Sigmoid colon (tissue), 3 donors: Measurements from ENCODE around the gene FRY.

Experiments
- POLR2A ChIP-seq, 2 donors: fragments of 450-650 bp; IDR thresholded peaks; one replicate each; pipeline ENCODE4 v1.6.1; 2016; ENCODE audit warnings: antibody characterized with exemption in 2 of 2, mild to moderate bottlenecking in 2 of 2, moderate library complexity in 2 of 2
- TF ChIP-seq, protein P1 (sequence below), 4 experiments: fragments of 450-650 bp in 3 of 4; fragments of 200-600 bp in 1 of 4; IDR thresholded peaks; one replicate each; pipeline ENCODE4 v1.5.1; 2016 to 2019; ENCODE audit warnings: antibody characterized with exemption in 4 of 4, mild to moderate bottlenecking in 3 of 4, moderate library complexity in 2 of 4

DNA sequence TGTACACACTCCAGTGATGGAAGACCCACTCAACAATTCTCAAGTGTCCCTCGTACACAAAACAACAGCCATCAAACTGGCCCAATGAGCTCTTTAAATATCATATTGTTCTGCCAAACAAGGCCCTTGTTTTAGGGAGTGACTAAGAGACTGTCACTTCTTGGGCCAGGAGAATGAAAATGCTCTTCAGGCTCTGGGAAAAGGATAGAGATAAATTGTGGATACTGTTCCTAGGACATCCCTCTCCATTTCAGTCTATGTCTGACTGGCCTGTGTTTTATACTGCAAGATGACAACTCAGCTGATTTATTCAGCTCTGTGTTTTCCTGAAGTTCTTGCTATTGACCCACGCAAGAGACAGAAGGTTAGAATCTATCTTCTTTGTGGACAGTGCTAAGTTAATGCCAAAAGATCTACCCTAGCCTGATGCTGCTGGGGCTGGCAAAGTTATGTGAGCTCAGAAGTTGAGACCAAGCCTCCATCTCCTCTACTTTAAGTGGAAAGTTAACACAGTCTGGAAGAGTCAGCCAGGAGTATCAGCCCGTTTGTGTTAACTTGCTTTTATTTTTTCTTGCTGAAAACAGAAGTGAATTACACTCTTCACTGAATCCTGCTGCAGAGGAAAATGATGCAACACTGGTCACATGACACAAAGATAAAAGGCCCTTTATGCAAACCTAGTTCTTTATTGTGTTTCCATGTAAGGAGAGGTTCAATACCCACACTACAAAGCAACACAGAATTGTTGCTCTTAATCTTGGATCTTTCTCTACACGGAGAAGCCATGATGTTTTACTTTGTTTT, 14.6 kb downstream of the FRY start:
- TF ChIP-seq, protein P1, sequence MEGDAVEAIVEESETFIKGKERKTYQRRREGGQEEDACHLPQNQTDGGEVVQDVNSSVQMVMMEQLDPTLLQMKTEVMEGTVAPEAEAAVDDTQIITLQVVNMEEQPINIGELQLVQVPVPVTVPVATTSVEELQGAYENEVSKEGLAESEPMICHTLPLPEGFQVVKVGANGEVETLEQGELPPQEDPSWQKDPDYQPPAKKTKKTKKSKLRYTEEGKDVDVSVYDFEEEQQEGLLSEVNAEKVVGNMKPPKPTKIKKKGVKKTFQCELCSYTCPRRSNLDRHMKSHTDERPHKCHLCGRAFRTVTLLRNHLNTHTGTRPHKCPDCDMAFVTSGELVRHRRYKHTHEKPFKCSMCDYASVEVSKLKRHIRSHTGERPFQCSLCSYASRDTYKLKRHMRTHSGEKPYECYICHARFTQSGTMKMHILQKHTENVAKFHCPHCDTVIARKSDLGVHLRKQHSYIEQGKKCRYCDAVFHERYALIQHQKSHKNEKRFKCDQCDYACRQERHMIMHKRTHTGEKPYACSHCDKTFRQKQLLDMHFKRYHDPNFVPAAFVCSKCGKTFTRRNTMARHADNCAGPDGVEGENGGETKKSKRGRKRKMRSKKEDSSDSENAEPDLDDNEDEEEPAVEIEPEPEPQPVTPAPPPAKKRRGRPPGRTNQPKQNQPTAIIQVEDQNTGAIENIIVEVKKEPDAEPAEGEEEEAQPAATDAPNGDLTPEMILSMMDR (IDR thresholded peaks at IDR 0.05), result no peak
- no peak for TF ChIP-seq POLR2A (IDR thresholded peaks at IDR 0.05)
